T-helper 17 cell (primary cell): ENCODE results near the gene ANKFN1. TPM values are rescaled to one million over a fixed set of nuclear protein-coding genes. Genes with fewer than 3 reads are reported as not detected.

Experiments used
- ATAC-seq: fragments of 150-1000 bp; cut with Tn5 transposase; 2 replicates; pipeline ENCODE4 v1.10.0; 2021; ENCODE audit warnings: mild to moderate bottlenecking, moderate library complexity
- DNase-seq, 3 donors: peaks; one replicate each; pipeline versions ENCODE4 v3.0.0 to v3.0.0-alpha.2; 2020 to 2021
- H3K9me3 ChIP-seq: one replicate; pipeline ENCODE4 v1.7.0; 2013; ENCODE audit warnings: low read length, mild to moderate bottlenecking; ENCODE audit not compliant: control insufficient read depth, poor library complexity, severe bottlenecking
- H3K27ac Mint-ChIP-seq: one replicate; pipeline ENCODE4 v1.8.0; 2022; ENCODE audit warnings: mild to moderate bottlenecking, moderate library complexity, mixed read lengths
- H3K27me3 Mint-ChIP-seq: one replicate; pipeline ENCODE4 v1.8.0; 2022; ENCODE audit warnings: mixed read lengths
- H3K36me3 Mint-ChIP-seq: one replicate; pipeline ENCODE4 v1.8.0; 2022; ENCODE audit warnings: low read depth, mixed read lengths
- H3K4me1 Mint-ChIP-seq: one replicate; pipeline ENCODE4 v1.8.0; 2022; ENCODE audit warnings: mild to moderate bottlenecking, mixed read lengths
- H3K4me3 Mint-ChIP-seq: one replicate; pipeline ENCODE4 v1.8.0; 2022; ENCODE audit warnings: mild to moderate bottlenecking, moderate library complexity, mixed read lengths
- total RNA-seq, 4 donors: library from RNA in 2 of 4; stranded (reverse) in 2 of 4; gene quantifications; one replicate each; pipeline ENCODE4 v1.2.3 and lab custom pipeline; 2022 to 2026

Gene ANKFN1
- total RNA-seq, 2 donors from 2014 or later = not detected

- no peak overlapping the region for H3K4me3 Mint-ChIP-seq
- no peak overlapping the region for H3K27ac Mint-ChIP-seq
- H3K36me3 Mint-ChIP-seq = no peaks in the 10 kb centered on the region
- peaks cover 16% of the 10 kb centered on the region for H3K27me3 Mint-ChIP-seq
- H3K9me3 ChIP-seq = no peaks in the 10 kb centered on the region
- no peaks in the 10 kb centered on the region for H3K4me1 Mint-ChIP-seq
- ATAC-seq = no peak
- DNase-seq = no peak
These were observed 22.2 kb downstream of the ANKFN1 start for GRCh38 chr17:56175299-56175955.

- H3K36me3 Mint-ChIP-seq = no peaks in the 10 kb centered on the region
- H3K4me3 Mint-ChIP-seq = no peak overlapping the region
- no peaks in the 10 kb centered on the region for H3K9me3 ChIP-seq
- DNase-seq (no peak), ATAC-seq (no peak)
- H3K27me3 Mint-ChIP-seq = peaks cover 16% of the 10 kb centered on the region
- no peaks in the 10 kb centered on the region for H3K4me1 Mint-ChIP-seq
- no peak overlapping the region for H3K27ac Mint-ChIP-seq
These were observed 22.8 kb downstream of the ANKFN1 start for GRCh38 chr17:56176091-56176490.

GRCh38 chr17:56177361-56177760 is 24.1 kb downstream of the ANKFN1 start:
- ATAC-seq (no peak), DNase-seq (no peak)
- Mint-ChIP-seq H3K4me1 (no peaks in the 10 kb centered on the region), H3K27ac (no peak overlapping the region), H3K36me3 (no peaks in the 10 kb centered on the region), H3K27me3 (peaks cover 22% of the 10 kb centered on the region), H3K4me3 (no peak overlapping the region)
- no peaks in the 10 kb centered on the region for H3K9me3 ChIP-seq

GRCh38 chr17:56178203-56178602 is 24.9 kb downstream of the ANKFN1 start:
- Mint-ChIP-seq H3K4me1 (no peaks in the 10 kb centered on the region), H3K4me3 (no peak overlapping the region)

GRCh38 chr17:56182081-56182480 is 28.8 kb downstream of the ANKFN1 start:
- H3K27me3 Mint-ChIP-seq = peaks cover 17% of the 10 kb centered on the region
- DNase-seq = no peak
- no peaks in the 10 kb centered on the region for H3K9me3 ChIP-seq
- no peaks in the 10 kb centered on the region for H3K4me1 Mint-ChIP-seq
- H3K4me3 Mint-ChIP-seq = no peak overlapping the region
- ATAC-seq = no peak
- H3K27ac Mint-ChIP-seq = no peak overlapping the region
- no peaks in the 10 kb centered on the region for H3K36me3 Mint-ChIP-seq

More at GRCh38 chr17:56178203-56178602, 24.9 kb downstream of the ANKFN1 start:
- H3K27ac Mint-ChIP-seq = no peak overlapping the region
- H3K27me3 Mint-ChIP-seq = peaks cover 25% of the 10 kb centered on the region
- no peaks in the 10 kb centered on the region for H3K36me3 Mint-ChIP-seq
- no peaks in the 10 kb centered on the region for H3K9me3 ChIP-seq
- DNase-seq (no peak), ATAC-seq (no peak)

- no peak overlapping the region for H3K27ac Mint-ChIP-seq
- H3K27me3 Mint-ChIP-seq = peaks cover 17% of the 10 kb centered on the region
- DNase-seq (no peak), ATAC-seq (no peak)
- no peaks in the 10 kb centered on the region for H3K9me3 ChIP-seq
- no peak overlapping the region for H3K4me3 Mint-ChIP-seq
- H3K36me3 Mint-ChIP-seq = no peaks in the 10 kb centered on the region
- no peaks in the 10 kb centered on the region for H3K4me1 Mint-ChIP-seq
These were observed 31.4 kb downstream of the ANKFN1 start for GRCh38 chr17:56184650-56185049.

GRCh38 chr17:56185491-56186221 is 32.4 kb downstream of the ANKFN1 start:
- H3K27ac Mint-ChIP-seq = no peak overlapping the region
- H3K36me3 Mint-ChIP-seq = no peaks in the 10 kb centered on the region
- no peaks in the 10 kb centered on the region for H3K4me1 Mint-ChIP-seq
- ATAC-seq (no peak), DNase-seq (no peak)
- H3K27me3 Mint-ChIP-seq = peaks cover 17% of the 10 kb centered on the region
- H3K9me3 ChIP-seq = no peaks in the 10 kb centered on the region
- no peak overlapping the region for H3K4me3 Mint-ChIP-seq

- H3K27me3 Mint-ChIP-seq = peaks cover 17% of the 10 kb centered on the region
- no peak overlapping the region for H3K4me3 Mint-ChIP-seq
- DNase-seq (no peak), ATAC-seq (no peak)
- no peaks in the 10 kb centered on the region for H3K36me3 Mint-ChIP-seq
- no peaks in the 10 kb centered on the region for H3K9me3 ChIP-seq
- H3K4me1 Mint-ChIP-seq = no peaks in the 10 kb centered on the region
- H3K27ac Mint-ChIP-seq = no peak overlapping the region
These were observed 33.0 kb downstream of the ANKFN1 start for GRCh38 chr17:56186222-56186786.

GRCh38 chr17:56203430-56203829 is 50.2 kb downstream of the ANKFN1 start:
- H3K9me3 ChIP-seq = no peaks in the 10 kb centered on the region
- Mint-ChIP-seq H3K27me3 (no peaks in the 10 kb centered on the region), H3K36me3 (no peaks in the 10 kb centered on the region), H3K27ac (no peak overlapping the region), H3K4me1 (peaks cover 3% of the 10 kb centered on the region), H3K4me3 (no peak overlapping the region)
- ATAC-seq (no peak), DNase-seq (no peak)

- ATAC-seq (no peak), DNase-seq (no peak)
- Mint-ChIP-seq H3K27me3 (no peaks in the 10 kb centered on the region), H3K4me3 (no peak overlapping the region), H3K27ac (no peak overlapping the region), H3K4me1 (peaks cover 3% of the 10 kb centered on the region), H3K36me3 (no peaks in the 10 kb centered on the region)
- H3K9me3 ChIP-seq = no peaks in the 10 kb centered on the region
These were observed 53.1 kb downstream of the ANKFN1 start for GRCh38 chr17:56206351-56206750.

- Mint-ChIP-seq H3K27ac (no peak overlapping the region), H3K36me3 (no peaks in the 10 kb centered on the region), H3K27me3 (peaks cover 14% of the 10 kb centered on the region), H3K4me3 (no peak overlapping the region), H3K4me1 (no peaks in the 10 kb centered on the region)
- H3K9me3 ChIP-seq = no peaks in the 10 kb centered on the region
- DNase-seq (no peak), ATAC-seq (no peak)
These were observed 59.8 kb downstream of the ANKFN1 start for GRCh38 chr17:56213031-56213430.

GRCh38 chr17:56217921-56218320 is 64.6 kb downstream of the ANKFN1 start:
- no peaks in the 10 kb centered on the region for H3K9me3 ChIP-seq
- Mint-ChIP-seq H3K27ac (no peak overlapping the region), H3K27me3 (peaks cover 20% of the 10 kb centered on the region), H3K36me3 (no peaks in the 10 kb centered on the region), H3K4me1 (no peaks in the 10 kb centered on the region), H3K4me3 (no peak overlapping the region)
- DNase-seq (no peak), ATAC-seq (no peak)

- H3K9me3 ChIP-seq = no peaks in the 10 kb centered on the region
- Mint-ChIP-seq H3K4me3 (no peak overlapping the region), H3K27me3 (peaks cover 10% of the 10 kb centered on the region), H3K4me1 (no peaks in the 10 kb centered on the region), H3K27ac (no peak overlapping the region), H3K36me3 (no peaks in the 10 kb centered on the region)
- DNase-seq (no peak), ATAC-seq (no peak)
These were observed 69.0 kb downstream of the ANKFN1 start for GRCh38 chr17:56222255-56222654.
